Suprapubic skin (tissue), 4 donors: ENCODE data around the gene ZFR2. TPM values are rescaled to one million over a fixed set of nuclear protein-coding genes. Genes with fewer than 3 reads are reported as not detected.
A peak's percentile ranks its signal among the peaks of the same experiment; 100 is the strongest.

Experiments used
- DNase-seq, 2 donors: peaks; one replicate each; pipeline ENCODE4 v3.0.0-alpha.2; 2019; ENCODE audit warnings: low spot score in 2 of 2
- H3K27ac ChIP-seq: fragments of 200-600 bp; sonication (generic); one replicate; pipeline ENCODE4 v1.5.1; 2019
- H3K27me3 ChIP-seq: fragments of 200-600 bp; sonication (generic); one replicate; pipeline ENCODE4 v1.5.1; 2019
- H3K36me3 ChIP-seq: fragments of 200-600 bp; sonication (generic); one replicate; pipeline ENCODE4 v1.5.1; 2019
- H3K4me1 ChIP-seq: fragments of 200-600 bp; sonication (generic); one replicate; pipeline ENCODE4 v1.5.1; 2019
- H3K4me3 ChIP-seq: fragments of 200-600 bp; sonication (generic); one replicate; pipeline ENCODE4 v1.5.1; 2019; ENCODE audit warnings: mild to moderate bottlenecking
- H3K9me3 ChIP-seq: fragments of 200-600 bp; sonication (generic); one replicate; pipeline ENCODE4 v1.5.1; 2019
- CTCF ChIP-seq, 2 donors: fragments of 200-600 bp in 1 of 2; fragments of 450-650 bp in 1 of 2; sonication (generic) in 1 of 2; IDR thresholded peaks; one replicate each; pipeline ENCODE4 v1.5.1; 2016 to 2019; ENCODE audit warnings: antibody characterized with exemption in 2 of 2, mild to moderate bottlenecking in 1 of 2, moderate library complexity in 1 of 2
- EP300 ChIP-seq: sonication (generic); formaldehyde crosslinking; IDR thresholded peaks from one replicate; pipeline ENCODE4 v1.6.1; 2017; ENCODE audit warnings: antibody characterized with exemption
- POLR2A ChIP-seq, 2 donors: fragments of 450-650 bp; IDR thresholded peaks; one replicate each; pipeline ENCODE4 v1.6.1; 2017; ENCODE audit warnings: antibody characterized with exemption in 2 of 2, mild to moderate bottlenecking in 2 of 2, moderate library complexity in 2 of 2
- POLR2AphosphoS5 ChIP-seq, 3 donors: sonication (generic); formaldehyde crosslinking; IDR thresholded peaks; one replicate each; pipeline ENCODE4 v1.6.1; 2017; ENCODE audit warnings: antibody characterized with exemption in 3 of 3
- WGBS: methylation state at CpG from one replicate; pipeline ENCODE4 v1.1.5; 2018; 5-methylcytosine and 5-hydroxymethylcytosine counted together
- total RNA-seq, 4 donors: library from RNA; depleted of rRNA; stranded (reverse); fragments of >200 nt; gene quantifications; one replicate each; pipeline ENCODE4 v1.1.0, GENCODE V29; 2016

ZFR2 gene
- total RNA-seq, 4 donors from 2014 or later, result 2.5 to 4.8 TPM; not detected in 2

GRCh38 chr19:3825286-3825956 is 43.4 kb downstream of the ZFR2 start:
- no peak for TF ChIP-seq POLR2AphosphoS5 (IDR thresholded peaks at IDR 0.05)
- no peak for TF ChIP-seq EP300
- TF ChIP-seq CTCF (IDR thresholded peaks at IDR 0.05), result no peak
- TF ChIP-seq POLR2A (IDR thresholded peaks at IDR 0.05), result no peak
- Histone ChIP-seq H3K27me3 (peaks cover 23% of the 10 kb centered on the region), H3K9me3 (no peaks in the 10 kb centered on the region), H3K4me3 (no peak overlapping the region), H3K4me1 (peaks cover 16% of the 10 kb centered on the region), H3K36me3 (no peaks in the 10 kb centered on the region), H3K27ac (no peak overlapping the region)
- no peak for DNase-seq
- WGBS, result 82% methylated on average over 22 of the region's 32 CpGs

- Histone ChIP-seq H3K9me3 (no peaks in the 10 kb centered on the region), H3K36me3 (no peaks in the 10 kb centered on the region), H3K4me1 (peaks cover 19% of the 10 kb centered on the region), H3K4me3 (no peak overlapping the region), H3K27me3 (peaks cover 15% of the 10 kb centered on the region), H3K27ac (no peak overlapping the region)
- no peak for DNase-seq
- 85% methylated on average over 10 of the region's 10 CpGs for WGBS
- no peak for TF ChIP-seq POLR2A (IDR thresholded peaks at IDR 0.05)
- no peak for TF ChIP-seq CTCF (IDR thresholded peaks at IDR 0.05)
- TF ChIP-seq POLR2AphosphoS5 (IDR thresholded peaks at IDR 0.05), result no peak
- TF ChIP-seq EP300, result no peak
Measured at GRCh38 chr19:3823350-3823713, 45.5 kb downstream of the ZFR2 start.

- H3K4me1 ChIP-seq, result peaks cover 18% of the 10 kb centered on the region
- whole genome bisulfite sequencing, result 94% methylated on average over 23 of the region's 26 CpGs
- no peak overlapping the region for H3K27ac ChIP-seq
- H3K27me3 ChIP-seq, result peaks cover 15% of the 10 kb centered on the region
- no peaks in the 10 kb centered on the region for H3K36me3 ChIP-seq
- H3K9me3 ChIP-seq, result no peaks in the 10 kb centered on the region
- no peak for DNase-seq
- TF ChIP-seq EP300, result no peak
- TF ChIP-seq POLR2A (IDR thresholded peaks at IDR 0.05), result no peak
- TF ChIP-seq CTCF (IDR thresholded peaks at IDR 0.05), result no peak
- TF ChIP-seq POLR2AphosphoS5 (IDR thresholded peaks at IDR 0.05), result no peak
- H3K4me3 ChIP-seq, result no peak overlapping the region
Measured at GRCh38 chr19:3822683-3823349, 46.0 kb downstream of the ZFR2 start.

GRCh38 chr19:3821857-3822364 is 46.9 kb downstream of the ZFR2 start:
- H3K27me3 ChIP-seq, result peaks cover 15% of the 10 kb centered on the region
- H3K27ac ChIP-seq, result no peak overlapping the region
- WGBS, result 23% methylated on average over 43 of the region's 43 CpGs
- no peaks in the 10 kb centered on the region for H3K9me3 ChIP-seq
- no peak overlapping the region for H3K4me3 ChIP-seq
- no peak for DNase-seq
- peaks cover 13% of the 10 kb centered on the region for H3K4me1 ChIP-seq
- TF ChIP-seq POLR2AphosphoS5 (IDR thresholded peaks at IDR 0.05), result no peak
- TF ChIP-seq EP300, result no peak
- TF ChIP-seq CTCF (IDR thresholded peaks at IDR 0.05), result peak; percentile 92 to 96
- no peak for TF ChIP-seq POLR2A (IDR thresholded peaks at IDR 0.05)
- no peaks in the 10 kb centered on the region for H3K36me3 ChIP-seq

- Histone ChIP-seq H3K27me3 (peaks cover 15% of the 10 kb centered on the region), H3K27ac (no peak overlapping the region), H3K4me1 (peaks cover 13% of the 10 kb centered on the region), H3K36me3 (no peaks in the 10 kb centered on the region), H3K4me3 (no peak overlapping the region), H3K9me3 (no peaks in the 10 kb centered on the region)
- 87% methylated on average over 15 of the region's 23 CpGs for WGBS
- no peak for TF ChIP-seq EP300
- TF ChIP-seq CTCF (IDR thresholded peaks at IDR 0.05), result no peak
- TF ChIP-seq POLR2A (IDR thresholded peaks at IDR 0.05), result no peak
- TF ChIP-seq POLR2AphosphoS5 (IDR thresholded peaks at IDR 0.05), result no peak
- no peak for DNase-seq
Measured at GRCh38 chr19:3821156-3821555, 47.7 kb downstream of the ZFR2 start.
